HTR-8/SVneo (cell line): Measurements from ENCODE around the gene C17orf100.

Experiments used
- DNase-seq: peaks from one replicate; pipeline ENCODE4 v3.0.0; 2011; ENCODE audit warnings: low spot score, mixed read lengths; ENCODE audit not compliant: insufficient read length
- FAIRE-seq: peaks from 2 replicates; lab custom pipeline; 2011; peaks lifted over from hg19 to GRCh38; lab: Jason Lieb, UNC

Gene C17orf100

GRCh38 chr17:6667516-6667915 is 16.0 kb downstream of the C17orf100 start:
- DNase-seq (no peak), FAIRE-seq (no peak)

- DNase-seq (no peak), FAIRE-seq (no peak)
Measured at GRCh38 chr17:6668219-6668618, 16.7 kb downstream of the C17orf100 start.

GRCh38 chr17:6668727-6669425 is 17.3 kb downstream of the C17orf100 start:
- FAIRE-seq (no peak), DNase-seq (no peak)

- DNase-seq (no peak), FAIRE-seq (no peak)
Measured at GRCh38 chr17:6669479-6670212, 18.1 kb downstream of the C17orf100 start.

GRCh38 chr17:6670571-6670970 is 19.0 kb downstream of the C17orf100 start:
- no peak for DNase-seq
- FAIRE-seq = no peak

- DNase-seq = no peak
- no peak for FAIRE-seq
Measured at GRCh38 chr17:6670999-6671398, 19.4 kb downstream of the C17orf100 start.

GRCh38 chr17:6671431-6671830 is 19.9 kb downstream of the C17orf100 start:
- DNase-seq (no peak), FAIRE-seq (no peak)

GRCh38 chr17:6674586-6674985 is 23.0 kb downstream of the C17orf100 start:
- DNase-seq (no peak), FAIRE-seq (no peak)

GRCh38 chr17:6675201-6675825 is 23.8 kb downstream of the C17orf100 start:
- no peak for FAIRE-seq
- no peak for DNase-seq

- DNase-seq (no peak), FAIRE-seq (no peak)
Measured at GRCh38 chr17:6676802-6677157, 25.2 kb downstream of the C17orf100 start.

- DNase-seq (no peak), FAIRE-seq (no peak)
Measured at GRCh38 chr17:6677158-6677831, 25.7 kb downstream of the C17orf100 start.

GRCh38 chr17:6677946-6678345 is 26.4 kb downstream of the C17orf100 start:
- DNase-seq = no peak
- no peak for FAIRE-seq

- FAIRE-seq (no peak), DNase-seq (no peak)
Measured at GRCh38 chr17:6679241-6679640, 27.7 kb downstream of the C17orf100 start.

- FAIRE-seq (no peak), DNase-seq (no peak)
Measured at GRCh38 chr17:6681176-6681575, 29.6 kb downstream of the C17orf100 start.

GRCh38 chr17:6681671-6682070 is 30.1 kb downstream of the C17orf100 start:
- FAIRE-seq (no peak), DNase-seq (no peak)

- FAIRE-seq (no peak), DNase-seq (no peak)
Measured at GRCh38 chr17:6682339-6682738, 30.8 kb downstream of the C17orf100 start.

- no peak for DNase-seq
- no peak for FAIRE-seq
Measured at GRCh38 chr17:6683081-6683684, 31.6 kb downstream of the C17orf100 start.

- DNase-seq (no peak), FAIRE-seq (no peak)
Measured at GRCh38 chr17:6683730-6684459, 32.3 kb downstream of the C17orf100 start.

- no peak for DNase-seq
- FAIRE-seq = no peak
Measured at GRCh38 chr17:6684460-6684783, 32.9 kb downstream of the C17orf100 start.
